HG02885 (cell line): ENCODE measurements around the gene CSRP3.
"Not testable (repeated sequence)": the region's sequence is repeated elsewhere in the genome, so short reads cannot be mapped to it uniquely, and the experiment has no call there.

Source experiments
- ATAC-seq: cut with Tn5 transposase; IDR thresholded peaks from one replicate; pipeline ENCODE4 v1.9.1; 2021; ENCODE audit warnings: mild to moderate bottlenecking; ENCODE audit not compliant: unreplicated experiment, poor library complexity

CSRP3 gene

GRCh38 chr11:19136884-19137283 lies 64.9 kb downstream of the CSRP3 start:
- ATAC-seq = not testable (repeated sequence)

GRCh38 chr11:19134004-19134403 lies 67.8 kb downstream of the CSRP3 start:
- ATAC-seq = no peak
